ENCODE measurements around the gene CXXC5. TPM values are rescaled to one million over a fixed set of nuclear protein-coding genes. Genes with fewer than 3 reads are reported as not detected.

Gene CXXC5
- polyA plus RNA-seq, 1 donor from 2014 or later = 24.4 TPM

DNA sequence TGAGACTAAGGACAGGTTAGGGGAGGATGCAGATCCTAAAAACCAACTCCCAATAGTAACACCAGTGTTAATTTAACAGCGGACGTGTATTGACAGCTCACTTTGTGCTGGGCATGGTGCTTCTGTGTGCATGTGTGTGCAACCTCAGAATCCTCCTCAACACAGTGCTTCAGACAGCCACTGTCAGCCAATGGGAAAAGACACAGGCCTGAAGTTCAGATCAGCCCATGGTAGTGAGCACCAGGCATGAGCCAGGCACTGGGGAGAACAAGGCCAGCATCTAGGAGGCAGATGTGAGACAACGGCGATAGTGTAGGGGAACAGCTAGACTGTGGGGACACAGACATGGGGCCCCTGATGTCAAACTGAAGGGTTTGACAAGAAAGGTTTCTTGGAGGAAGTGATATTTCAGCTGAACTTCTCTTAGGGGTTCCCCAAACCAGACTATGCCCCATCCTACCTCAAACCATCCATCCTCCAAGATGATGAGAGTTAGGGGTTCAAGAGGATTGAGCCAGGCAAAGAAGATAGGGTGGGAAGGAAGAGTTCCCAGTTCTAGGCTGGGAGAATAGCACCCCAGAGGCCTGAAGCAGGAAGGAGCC, 75.9 kb downstream of the CXXC5 start:
- H3K27ac ChIP-seq (ENCODE audit: low read length) = no peak overlapping the region
- no peaks in the 10 kb centered on the region for H3K9me2 ChIP-seq (ENCODE audit: insufficient read depth, low read length)
- no peaks in the 10 kb centered on the region for H3K9me3 ChIP-seq (ENCODE audit: low read length)
- H2AFZ ChIP-seq (ENCODE audit: low read depth, low read length) = no peak overlapping the region
- H3K27me3 ChIP-seq (ENCODE audit: insufficient read depth, low read depth, low read length) = no peaks in the 10 kb centered on the region
- no peak overlapping the region for H3K4me2 ChIP-seq (ENCODE audit: low read length)
- no peak overlapping the region for H3K9ac ChIP-seq (ENCODE audit: low read length)
- H3K79me2 ChIP-seq (replicated peaks; ENCODE audit: insufficient read depth, low read length) = no peaks in the 10 kb centered on the region
- H4K20me1 ChIP-seq (ENCODE audit: insufficient read depth) = no peaks in the 10 kb centered on the region
- no peaks in the 10 kb centered on the region for H3K36me3 ChIP-seq (ENCODE audit: insufficient read depth, low read length)
- H3K4me3 ChIP-seq (ENCODE audit: low read length) = no peak overlapping the region
- no peak for TF ChIP-seq EZH2 (IDR thresholded peaks at IDR 0.05; ENCODE audit: borderline replicate concordance, insufficient read depth, low read length, poor library complexity, severe bottlenecking)
- TF ChIP-seq SMC3 (conservative IDR thresholded peaks at IDR 0.05; ENCODE audit: poor library complexity) = no peak
- TF ChIP-seq POLR2AphosphoS5 (IDR thresholded peaks at IDR 0.05) = no peak
- TF ChIP-seq, protein P1, sequence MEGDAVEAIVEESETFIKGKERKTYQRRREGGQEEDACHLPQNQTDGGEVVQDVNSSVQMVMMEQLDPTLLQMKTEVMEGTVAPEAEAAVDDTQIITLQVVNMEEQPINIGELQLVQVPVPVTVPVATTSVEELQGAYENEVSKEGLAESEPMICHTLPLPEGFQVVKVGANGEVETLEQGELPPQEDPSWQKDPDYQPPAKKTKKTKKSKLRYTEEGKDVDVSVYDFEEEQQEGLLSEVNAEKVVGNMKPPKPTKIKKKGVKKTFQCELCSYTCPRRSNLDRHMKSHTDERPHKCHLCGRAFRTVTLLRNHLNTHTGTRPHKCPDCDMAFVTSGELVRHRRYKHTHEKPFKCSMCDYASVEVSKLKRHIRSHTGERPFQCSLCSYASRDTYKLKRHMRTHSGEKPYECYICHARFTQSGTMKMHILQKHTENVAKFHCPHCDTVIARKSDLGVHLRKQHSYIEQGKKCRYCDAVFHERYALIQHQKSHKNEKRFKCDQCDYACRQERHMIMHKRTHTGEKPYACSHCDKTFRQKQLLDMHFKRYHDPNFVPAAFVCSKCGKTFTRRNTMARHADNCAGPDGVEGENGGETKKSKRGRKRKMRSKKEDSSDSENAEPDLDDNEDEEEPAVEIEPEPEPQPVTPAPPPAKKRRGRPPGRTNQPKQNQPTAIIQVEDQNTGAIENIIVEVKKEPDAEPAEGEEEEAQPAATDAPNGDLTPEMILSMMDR (IDR thresholded peaks at IDR 0.05; ENCODE audit: poor library complexity, severe bottlenecking) = no peak
- no peak for TF ChIP-seq RAD21 (conservative IDR thresholded peaks at IDR 0.05)
- TF ChIP-seq EP300 (conservative IDR thresholded peaks at IDR 0.05; ENCODE audit: poor library complexity, severe bottlenecking) = no peak
- TF ChIP-seq TAF1 (IDR thresholded peaks at IDR 0.05; ENCODE audit: low read depth) = no peak
- no peak for TF ChIP-seq MXI1 (conservative IDR thresholded peaks at IDR 0.05; ENCODE audit: poor library complexity, severe bottlenecking)
- TF ChIP-seq, protein P2, sequence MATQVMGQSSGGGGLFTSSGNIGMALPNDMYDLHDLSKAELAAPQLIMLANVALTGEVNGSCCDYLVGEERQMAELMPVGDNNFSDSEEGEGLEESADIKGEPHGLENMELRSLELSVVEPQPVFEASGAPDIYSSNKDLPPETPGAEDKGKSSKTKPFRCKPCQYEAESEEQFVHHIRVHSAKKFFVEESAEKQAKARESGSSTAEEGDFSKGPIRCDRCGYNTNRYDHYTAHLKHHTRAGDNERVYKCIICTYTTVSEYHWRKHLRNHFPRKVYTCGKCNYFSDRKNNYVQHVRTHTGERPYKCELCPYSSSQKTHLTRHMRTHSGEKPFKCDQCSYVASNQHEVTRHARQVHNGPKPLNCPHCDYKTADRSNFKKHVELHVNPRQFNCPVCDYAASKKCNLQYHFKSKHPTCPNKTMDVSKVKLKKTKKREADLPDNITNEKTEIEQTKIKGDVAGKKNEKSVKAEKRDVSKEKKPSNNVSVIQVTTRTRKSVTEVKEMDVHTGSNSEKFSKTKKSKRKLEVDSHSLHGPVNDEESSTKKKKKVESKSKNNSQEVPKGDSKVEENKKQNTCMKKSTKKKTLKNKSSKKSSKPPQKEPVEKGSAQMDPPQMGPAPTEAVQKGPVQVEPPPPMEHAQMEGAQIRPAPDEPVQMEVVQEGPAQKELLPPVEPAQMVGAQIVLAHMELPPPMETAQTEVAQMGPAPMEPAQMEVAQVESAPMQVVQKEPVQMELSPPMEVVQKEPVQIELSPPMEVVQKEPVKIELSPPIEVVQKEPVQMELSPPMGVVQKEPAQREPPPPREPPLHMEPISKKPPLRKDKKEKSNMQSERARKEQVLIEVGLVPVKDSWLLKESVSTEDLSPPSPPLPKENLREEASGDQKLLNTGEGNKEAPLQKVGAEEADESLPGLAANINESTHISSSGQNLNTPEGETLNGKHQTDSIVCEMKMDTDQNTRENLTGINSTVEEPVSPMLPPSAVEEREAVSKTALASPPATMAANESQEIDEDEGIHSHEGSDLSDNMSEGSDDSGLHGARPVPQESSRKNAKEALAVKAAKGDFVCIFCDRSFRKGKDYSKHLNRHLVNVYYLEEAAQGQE (IDR thresholded peaks at IDR 0.05; ENCODE audit: borderline replicate concordance) = no peak
- H3F3A ChIP-seq (ENCODE audit: insufficient read depth, low read length, poor library complexity, severe bottlenecking) = no peaks in the 10 kb centered on the region

DNA sequence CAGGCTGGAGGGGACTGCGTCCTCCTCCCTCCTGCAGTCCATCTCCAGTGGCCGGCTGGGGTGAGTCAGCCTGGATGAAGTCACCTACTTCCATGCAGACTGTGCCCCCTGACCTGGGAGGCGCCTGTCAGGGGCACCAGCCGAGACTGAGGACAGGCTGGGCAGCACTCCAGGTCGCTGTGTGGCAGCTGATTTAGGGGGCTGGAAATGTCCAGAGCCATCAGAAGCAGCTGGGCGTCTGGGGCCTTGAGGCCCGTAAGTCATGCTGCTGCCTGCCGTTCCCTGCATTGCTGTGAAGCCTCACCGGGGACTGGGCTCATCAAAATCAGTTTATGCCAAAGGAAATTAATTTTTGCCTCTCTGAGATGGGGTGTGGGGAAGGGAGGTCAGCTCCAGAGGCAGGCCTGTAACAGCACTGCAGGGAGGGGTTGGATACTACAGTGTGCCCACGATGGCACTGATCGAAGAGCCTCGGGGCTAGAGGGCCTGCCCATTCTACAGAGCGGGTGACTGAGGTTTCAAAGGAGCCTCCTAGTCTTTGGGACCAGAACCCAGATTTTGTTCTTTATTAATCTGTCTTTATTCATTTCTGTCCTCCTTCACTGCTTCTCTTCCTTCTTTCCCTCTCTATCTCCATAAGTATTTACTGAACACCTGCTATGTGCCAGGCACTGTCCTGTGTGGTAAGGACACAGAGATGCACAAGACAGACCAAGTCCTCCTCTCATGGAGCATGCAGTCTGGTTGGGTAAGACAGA, 77.1 kb downstream of the CXXC5 start:
- H3K27ac ChIP-seq (ENCODE audit: low read length) = no peak overlapping the region
- H3F3A ChIP-seq (ENCODE audit: insufficient read depth, low read length, poor library complexity, severe bottlenecking) = no peaks in the 10 kb centered on the region
- H3K4me2 ChIP-seq (ENCODE audit: low read length) = no peak overlapping the region

More for the DNA sequence above, 77.1 kb downstream of the CXXC5 start:
- Histone ChIP-seq H3K27me3 (ENCODE audit: insufficient read depth, low read depth, low read length) (no peaks in the 10 kb centered on the region), H4K20me1 (ENCODE audit: insufficient read depth) (no peaks in the 10 kb centered on the region), H3K9me3 (ENCODE audit: low read length) (no peaks in the 10 kb centered on the region), H3K79me2 (replicated peaks; ENCODE audit: insufficient read depth, low read length) (no peaks in the 10 kb centered on the region), H3K4me3 (ENCODE audit: low read length) (no peak overlapping the region), H2AFZ (ENCODE audit: low read depth, low read length) (no peak overlapping the region), H3K9ac (ENCODE audit: low read length) (no peak overlapping the region), H3K36me3 (ENCODE audit: insufficient read depth, low read length) (no peaks in the 10 kb centered on the region), H3K9me2 (ENCODE audit: insufficient read depth, low read length) (no peaks in the 10 kb centered on the region)
- TF ChIP-seq, protein P1 (IDR thresholded peaks at IDR 0.05; ENCODE audit: poor library complexity, severe bottlenecking) = no peak
- TF ChIP-seq RAD21 (conservative IDR thresholded peaks at IDR 0.05) (no peak), SMC3 (conservative IDR thresholded peaks at IDR 0.05; ENCODE audit: poor library complexity) (no peak), EP300 (conservative IDR thresholded peaks at IDR 0.05; ENCODE audit: poor library complexity, severe bottlenecking) (no peak), POLR2AphosphoS5 (IDR thresholded peaks at IDR 0.05) (no peak), TAF1 (IDR thresholded peaks at IDR 0.05; ENCODE audit: low read depth) (no peak)
- TF ChIP-seq, protein P2 (IDR thresholded peaks at IDR 0.05; ENCODE audit: borderline replicate concordance) = no peak

Measured in neural cell (in vitro differentiated cells).